MM.1S (cell line): ENCODE results near the gene ZFPM1.

ENCODE experiments used
- EZH2 ChIP-seq: fragments of 300-600 bp; sonication (generic); optimal IDR thresholded peaks from 2 replicates; pipeline ENCODE3; 2017; ENCODE audit warnings: low read depth, mild to moderate bottlenecking, antibody characterized with exemption, low read length, mixed read lengths
- TF ChIP-seq, protein P1 (sequence below): fragments of 300-600 bp; sonication (generic); IDR thresholded peaks from 2 replicates; pipeline ENCODE4 v1.5.1; 2016; ENCODE audit warnings: antibody characterized with exemption, low read length, mixed read lengths

DNA sequence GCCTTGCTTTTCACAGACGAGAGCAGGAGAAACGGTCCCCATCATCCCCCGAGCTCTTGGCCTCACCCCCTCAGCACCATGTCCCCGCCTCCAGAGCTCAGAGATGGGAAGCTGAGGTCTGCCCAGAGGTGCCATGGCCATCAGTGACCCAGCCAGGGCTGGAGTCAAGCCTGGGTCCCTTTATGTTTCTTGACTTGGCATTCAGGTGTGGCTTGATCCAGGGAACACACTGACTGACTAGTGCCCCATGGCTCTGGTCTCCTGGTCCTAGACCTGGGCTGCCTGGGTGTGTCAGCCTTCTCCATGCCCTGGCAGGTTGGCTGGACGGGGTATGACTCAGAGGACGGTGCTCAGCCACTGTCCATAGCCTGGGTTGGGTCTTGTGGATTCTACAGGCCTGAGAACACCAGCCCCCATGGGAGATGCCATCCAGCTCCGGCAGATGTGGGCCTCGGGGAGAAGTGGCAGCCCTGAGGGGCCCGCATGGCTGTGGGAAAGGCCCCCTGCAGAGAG is 54.2 kb downstream of the ZFPM1 start:
- TF ChIP-seq, protein P1, sequence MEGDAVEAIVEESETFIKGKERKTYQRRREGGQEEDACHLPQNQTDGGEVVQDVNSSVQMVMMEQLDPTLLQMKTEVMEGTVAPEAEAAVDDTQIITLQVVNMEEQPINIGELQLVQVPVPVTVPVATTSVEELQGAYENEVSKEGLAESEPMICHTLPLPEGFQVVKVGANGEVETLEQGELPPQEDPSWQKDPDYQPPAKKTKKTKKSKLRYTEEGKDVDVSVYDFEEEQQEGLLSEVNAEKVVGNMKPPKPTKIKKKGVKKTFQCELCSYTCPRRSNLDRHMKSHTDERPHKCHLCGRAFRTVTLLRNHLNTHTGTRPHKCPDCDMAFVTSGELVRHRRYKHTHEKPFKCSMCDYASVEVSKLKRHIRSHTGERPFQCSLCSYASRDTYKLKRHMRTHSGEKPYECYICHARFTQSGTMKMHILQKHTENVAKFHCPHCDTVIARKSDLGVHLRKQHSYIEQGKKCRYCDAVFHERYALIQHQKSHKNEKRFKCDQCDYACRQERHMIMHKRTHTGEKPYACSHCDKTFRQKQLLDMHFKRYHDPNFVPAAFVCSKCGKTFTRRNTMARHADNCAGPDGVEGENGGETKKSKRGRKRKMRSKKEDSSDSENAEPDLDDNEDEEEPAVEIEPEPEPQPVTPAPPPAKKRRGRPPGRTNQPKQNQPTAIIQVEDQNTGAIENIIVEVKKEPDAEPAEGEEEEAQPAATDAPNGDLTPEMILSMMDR: no peak
- TF ChIP-seq EZH2: no peak
